Measurements from ENCODE around the gene ARAP2.

- TF ChIP-seq CTCF (optimal IDR thresholded peaks at IDR 0.05 in 1 of 3, IDR thresholded peaks at IDR 0.05 in 1 of 3, conservative IDR thresholded peaks at IDR 0.05 in 1 of 3; ENCODE audit: extremely low read depth in 1 of 3, insufficient read depth in 2 of 3, low read length in 3 of 3) (no peak), EZH2 (IDR thresholded peaks at IDR 0.05; ENCODE audit: low read length) (no peak)
Measured at GRCh38 chr4:36026348-36026880, 217.9 kb downstream of the ARAP2 start.

Measured in keratinocyte (primary cell).